NCI-H82 (cell line): ENCODE results near the gene SYP.

Experiments used
- DNase-seq: peaks from one replicate; lab custom pipeline; 2025; lab: John Stamatoyannopoulos, UW

SYP gene

GRCh38 chrX:49199906-49200771 is at the start of gene SYP:
SYP (minus strand) TSS chrX:49200193; CDS start chrX:49200186, 7 bp downstream.
- peak; percentile 92 for DNase-seq

DNA sequence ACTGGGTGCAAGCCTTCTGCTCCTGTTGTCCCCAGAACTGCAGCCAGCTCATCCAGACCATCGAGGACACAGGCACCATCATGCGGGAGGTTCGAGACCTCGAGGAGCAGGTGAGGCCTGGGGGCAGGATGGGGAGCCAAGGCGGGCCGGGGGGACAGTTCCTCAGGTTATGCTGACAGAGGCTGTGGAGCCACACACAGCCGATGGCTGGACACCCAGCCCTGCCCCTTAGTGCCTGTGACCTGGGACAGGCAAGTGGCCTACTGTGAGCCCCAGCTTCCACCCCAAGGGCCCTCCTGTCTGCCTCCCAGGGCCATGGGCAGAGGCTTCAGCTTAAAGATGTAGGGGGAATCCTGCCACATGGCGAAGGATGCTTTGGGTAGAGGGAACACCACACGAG is 49.6 kb upstream of the SYP start:
- DNase-seq = no peak

DNA sequence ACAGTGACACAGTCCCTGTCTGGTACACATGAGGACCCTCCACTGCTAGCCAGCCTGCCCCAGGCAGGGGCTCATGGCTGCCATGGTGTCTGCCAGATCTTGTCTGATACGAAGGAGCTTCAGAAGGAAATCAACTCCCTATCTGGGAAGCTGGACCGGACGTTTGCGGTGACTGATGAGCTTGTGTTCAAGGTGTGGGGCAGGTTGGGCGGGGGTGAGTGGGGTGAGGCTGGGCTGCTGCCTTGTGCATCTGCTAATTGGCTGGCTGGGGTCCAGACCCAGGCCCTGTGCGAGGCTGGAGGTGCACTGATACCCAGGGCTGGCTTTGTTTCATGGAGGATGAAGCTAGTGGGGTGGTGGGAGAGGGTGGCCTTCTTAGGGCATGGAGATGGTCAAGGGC is 49.1 kb upstream of the SYP start:
- no peak for DNase-seq

GRCh38 chrX:49247916-49248811 is 48.2 kb upstream of the SYP start:
- DNase-seq = peak; percentile 43

DNA sequence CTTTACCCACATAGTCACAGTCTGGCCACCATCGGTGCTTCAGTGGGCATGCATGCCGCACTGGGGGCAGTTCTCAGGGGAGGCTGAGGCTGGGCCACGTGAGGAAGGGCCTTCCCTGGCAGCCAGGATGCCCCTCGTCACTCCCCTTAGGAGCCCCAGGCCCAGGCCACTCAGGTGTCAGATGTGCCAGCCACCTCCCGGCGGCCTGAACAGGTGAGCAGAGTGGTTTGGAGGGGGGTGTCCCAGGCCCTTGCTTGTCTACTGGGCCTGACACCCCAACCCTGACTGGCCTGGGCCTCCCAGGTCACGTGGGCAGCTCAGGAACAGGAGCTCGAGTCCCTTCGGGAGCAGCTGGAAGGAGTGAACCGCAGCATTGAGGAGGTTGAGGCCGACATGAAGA is 47.4 kb upstream of the SYP start:
- no peak for DNase-seq

GRCh38 chrX:49246541-49246940 is 46.5 kb upstream of the SYP start:
- DNase-seq = no peak

DNA sequence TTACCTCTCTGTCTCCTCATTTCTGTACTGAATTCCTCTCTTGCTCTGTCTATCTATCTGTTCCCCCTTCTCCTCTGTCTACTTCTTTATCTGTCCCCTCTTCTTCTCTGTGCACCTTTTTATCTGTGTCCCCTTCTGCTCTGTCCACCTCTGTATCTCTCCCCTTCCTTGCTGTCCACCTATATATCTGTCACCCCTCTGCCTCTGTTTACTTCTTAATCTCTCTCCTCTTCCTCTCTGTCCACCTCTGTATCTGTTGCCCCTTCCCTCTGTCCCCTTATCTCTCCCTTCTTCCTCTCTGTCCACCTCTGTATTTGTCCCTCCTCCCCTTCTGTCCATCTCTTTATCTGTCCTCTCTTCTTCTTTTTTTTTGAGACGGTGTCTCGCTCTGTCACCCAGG is 44.2 kb upstream of the SYP start:
- no peak for DNase-seq

- DNase-seq = no peak
Measured at GRCh38 chrX:49243166-49243565, 43.2 kb upstream of the SYP start.

- DNase-seq = no peak
Measured at GRCh38 chrX:49242545-49243066, 42.6 kb upstream of the SYP start.

DNA sequence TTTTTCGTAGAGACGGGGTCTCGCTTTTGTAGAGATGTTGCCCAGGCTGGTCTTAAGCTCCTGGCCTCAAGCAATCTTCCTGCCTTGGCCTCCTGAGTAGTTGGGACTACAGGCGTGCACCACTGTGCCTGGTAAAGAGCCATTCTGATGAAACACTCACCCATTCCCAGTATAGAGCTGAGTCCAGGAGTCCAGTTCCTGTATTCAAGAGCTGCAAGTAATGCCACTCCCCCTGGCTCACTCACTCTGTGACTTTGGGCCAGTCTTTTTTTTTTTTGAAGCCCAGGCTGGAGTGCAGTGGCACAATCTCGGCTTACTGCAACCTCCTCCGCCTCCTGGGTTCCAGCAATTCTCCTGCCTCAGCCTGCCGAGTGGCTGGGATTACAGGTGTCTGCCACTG is 38.7 kb upstream of the SYP start:
- DNase-seq = no peak

- DNase-seq = no peak
Measured at GRCh38 chrX:49237060-49237459, 37.1 kb upstream of the SYP start.

DNA sequence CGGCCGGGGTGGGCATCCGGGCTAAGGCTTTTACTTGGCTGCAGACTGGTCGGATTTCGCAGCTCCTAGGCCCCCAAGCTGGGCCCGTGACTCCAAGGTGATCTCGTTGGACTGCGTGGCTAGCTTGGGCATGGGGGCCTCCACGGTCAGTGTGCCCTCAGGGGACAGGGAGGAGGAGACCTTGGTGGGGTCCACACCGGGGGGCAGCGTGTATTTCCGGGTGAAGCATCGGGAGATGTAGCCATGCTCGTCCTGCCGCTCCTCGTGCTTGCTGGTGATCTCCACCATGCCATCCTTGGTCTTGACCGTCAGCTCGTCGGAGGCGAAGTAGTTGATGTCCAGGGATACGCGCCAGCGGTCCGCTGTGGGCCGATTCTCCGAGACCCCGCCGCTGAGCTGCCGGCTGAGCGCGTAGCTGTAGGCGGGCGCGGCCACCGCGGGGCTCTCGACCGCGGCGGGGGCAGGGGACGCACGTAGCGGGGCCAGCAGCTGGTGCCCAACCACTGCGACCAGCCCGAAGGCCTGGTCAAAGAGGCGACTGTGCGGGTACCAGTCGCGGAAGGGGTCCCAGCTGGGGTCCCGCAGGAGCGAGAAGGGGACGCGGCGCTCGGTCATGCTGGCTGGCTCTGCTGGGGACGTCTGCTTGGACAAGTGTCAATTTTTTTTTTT is 34.0 kb upstream of the SYP start:
- peak; percentile 18 for DNase-seq

- DNase-seq = peak; percentile 94
Measured at GRCh38 chrX:49233176-49233575, 33.2 kb upstream of the SYP start, which contains the start of gene CACNA1F. CACNA1F (minus strand) TSS chrX:49233340; CDS start chrX:49233309, 31 bp downstream.

DNA sequence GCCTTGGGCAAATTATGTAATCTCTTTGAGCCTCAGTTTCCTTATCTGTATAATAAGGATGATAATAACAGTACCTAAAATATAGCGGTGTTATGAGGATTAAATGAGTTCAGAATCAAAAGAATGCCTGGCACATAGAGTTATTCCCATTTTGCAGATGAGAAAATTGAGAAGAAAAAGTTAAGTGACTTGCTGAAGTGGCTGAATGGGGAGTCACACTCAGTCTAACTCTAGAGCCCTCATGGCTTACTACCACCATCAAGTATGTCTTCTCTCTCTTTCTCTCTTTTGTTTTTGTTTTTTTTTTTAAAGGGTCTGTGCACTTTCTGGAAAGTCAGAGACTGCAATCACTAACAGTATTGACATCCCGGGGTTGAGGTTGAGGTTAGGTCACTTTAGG is 32.5 kb upstream of the SYP start:
- no peak for DNase-seq

DNA sequence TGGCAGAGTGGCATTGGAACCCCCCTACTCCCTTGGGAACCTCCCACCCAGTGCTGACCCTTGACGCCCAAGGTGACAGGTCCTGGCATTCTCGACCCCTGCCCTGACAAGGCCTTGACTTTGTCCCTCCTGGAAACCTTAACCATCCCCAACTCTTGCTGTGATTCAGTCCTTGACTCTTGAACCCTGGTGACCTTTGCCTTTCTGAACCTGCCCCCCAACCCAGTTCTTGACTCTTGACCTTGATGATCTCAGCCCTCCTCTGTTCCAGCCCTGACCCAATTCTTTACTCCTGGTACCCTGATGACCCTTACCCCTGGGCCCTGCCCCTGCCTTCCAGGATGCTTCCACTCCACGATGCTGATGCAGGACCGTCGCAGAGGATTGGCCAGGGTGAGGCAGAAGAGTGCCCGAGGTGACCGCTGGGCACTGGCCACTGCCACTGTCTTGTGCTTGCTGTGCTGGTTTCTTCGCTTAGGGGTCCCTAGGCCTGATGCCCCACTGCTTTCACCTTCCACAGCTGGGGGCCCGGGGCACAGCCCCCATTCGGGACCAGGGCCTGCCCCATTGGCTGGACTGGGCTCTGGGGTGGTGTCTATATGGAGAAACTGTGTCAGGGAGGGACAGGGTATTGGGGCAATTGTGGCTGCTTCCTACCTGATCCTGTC is 31.5 kb upstream of the SYP start:
- no peak for DNase-seq

DNA sequence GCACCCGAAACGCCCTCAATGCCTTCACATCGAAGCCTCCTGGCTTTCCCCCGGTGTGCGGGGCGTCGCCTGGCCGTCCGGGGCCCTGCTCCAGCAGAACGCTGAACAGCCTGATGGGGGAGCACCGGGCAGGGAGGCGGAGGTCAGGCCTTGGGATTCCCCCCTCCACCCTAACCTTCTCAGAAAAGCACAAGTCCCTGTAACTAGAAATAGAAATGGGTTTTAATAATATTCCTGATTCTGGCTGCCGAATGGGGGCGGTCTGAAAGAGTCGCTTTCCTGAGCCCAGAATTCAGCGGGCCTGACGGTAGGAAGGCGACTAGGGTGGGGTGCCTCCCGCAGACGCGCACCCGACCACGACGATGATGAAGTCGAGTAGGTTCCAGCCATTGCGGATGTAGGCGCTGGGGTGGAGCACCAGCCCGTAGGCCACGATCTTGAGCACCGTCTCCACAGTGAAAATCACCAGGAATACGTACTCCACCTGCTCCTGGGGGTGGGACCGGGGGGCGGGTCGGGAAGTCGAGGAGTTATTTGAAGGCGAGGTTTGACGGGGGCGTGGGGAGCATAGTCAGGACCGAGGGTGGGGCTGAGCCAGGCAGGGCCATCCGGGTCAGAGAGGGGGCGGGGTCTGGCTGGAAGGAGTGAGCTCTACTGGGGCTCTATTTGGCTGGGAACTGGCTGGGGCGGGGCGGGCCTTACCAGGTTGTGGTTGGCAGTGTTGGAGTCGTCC is 30.7 kb upstream of the SYP start:
- DNase-seq = no peak

DNA sequence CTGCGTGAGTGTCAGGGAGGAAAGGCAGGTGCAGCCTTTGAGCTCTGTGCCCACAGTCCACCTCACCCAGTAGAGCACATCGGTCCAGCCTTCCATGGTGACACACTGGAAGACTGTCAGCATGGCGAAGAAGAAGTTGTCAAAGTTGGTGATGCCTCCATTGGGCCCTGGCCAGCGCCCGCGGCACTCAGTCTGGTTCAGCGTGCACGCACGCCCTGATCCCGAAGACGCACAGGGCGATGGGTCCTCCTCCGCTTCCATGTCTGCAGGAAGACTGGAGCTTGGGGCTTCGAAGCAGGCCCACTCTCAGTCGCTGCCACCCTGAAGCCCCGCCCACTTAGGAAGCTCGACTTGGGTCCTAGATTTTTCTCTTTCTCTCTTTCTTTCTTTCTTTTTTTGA is 28.2 kb upstream of the SYP start:
- DNase-seq = no peak

- DNase-seq = no peak
Measured at GRCh38 chrX:49227726-49228125, 27.7 kb upstream of the SYP start.

DNA sequence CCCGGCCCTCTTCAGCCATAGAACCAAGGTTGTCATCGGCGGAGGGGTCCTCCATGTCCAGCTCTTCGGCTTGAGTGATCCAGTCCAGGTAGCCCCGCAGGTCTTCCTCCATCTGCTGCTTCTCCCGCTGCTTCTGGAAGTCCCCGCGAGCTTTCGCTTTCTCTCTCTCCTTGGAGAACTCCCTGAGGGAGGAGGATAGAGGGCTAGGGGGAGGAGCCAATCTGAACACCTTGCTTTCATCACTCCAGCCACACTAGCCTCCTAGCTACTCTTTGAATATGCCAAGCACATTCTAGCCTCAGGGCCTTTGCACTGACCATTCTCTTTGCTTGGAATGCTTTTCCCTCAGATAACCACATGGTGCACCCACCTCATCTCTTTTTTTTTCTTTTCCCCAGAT is 27.0 kb upstream of the SYP start:
- no peak for DNase-seq

- DNase-seq = no peak
Measured at GRCh38 chrX:49225858-49226257, 25.9 kb upstream of the SYP start.

DNA sequence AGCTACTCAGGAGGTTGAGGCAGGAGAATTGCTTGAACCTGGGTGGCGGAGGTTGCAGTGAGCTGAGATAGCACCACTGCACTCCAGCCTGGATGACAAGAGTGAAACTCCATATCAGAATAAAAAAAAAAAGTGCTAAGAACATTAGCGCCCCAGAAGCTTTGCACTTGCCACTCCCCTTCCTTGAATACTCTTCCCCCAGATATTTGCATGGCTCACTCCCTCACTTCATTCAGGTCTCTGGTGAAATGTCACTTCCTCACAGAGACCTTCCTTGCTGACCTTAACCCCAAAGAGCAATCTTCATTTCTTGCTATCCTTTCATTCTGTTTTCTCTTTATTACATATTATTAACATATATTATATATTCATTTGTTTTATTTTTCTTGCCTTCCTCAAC is 21.9 kb upstream of the SYP start:
- DNase-seq = no peak
